H9 (cell line): ENCODE measurements around the gene CCDC91. TPM values are rescaled to one million over a fixed set of nuclear protein-coding genes. Genes with fewer than 3 reads are reported as not detected.

ENCODE experiments used
- DNase-seq: peaks from one replicate; pipeline ENCODE4 v3.0.0-alpha.2; 2017
- H2AFZ ChIP-seq: one replicate; pipeline ENCODE4 v1.6.1; 2013; ENCODE audit warnings: mild to moderate bottlenecking, low read length, control low read depth, moderate library complexity
- H2AK5ac ChIP-seq: 2 replicates; pipeline ENCODE4 v1.6.1; 2013; ENCODE audit warnings: low read length, control low read depth, mixed read lengths; ENCODE audit not compliant: insufficient read length
- H2BK120ac ChIP-seq: one replicate; pipeline ENCODE4 v1.6.1; 2013; ENCODE audit warnings: low read depth, mild to moderate bottlenecking, low read length, control low read depth, inconsistent platforms; ENCODE audit not compliant: poor library complexity, severe bottlenecking
- H2BK12ac ChIP-seq: 2 replicates; pipeline ENCODE4 v1.6.1; 2013; ENCODE audit warnings: low read length, control low read depth, mixed read lengths, low read depth; ENCODE audit not compliant: insufficient read length
- H2BK15ac ChIP-seq: 2 replicates; pipeline ENCODE4 v1.6.1; 2013; ENCODE audit warnings: low read depth, low read length, control low read depth
- H2BK20ac ChIP-seq: one replicate; pipeline ENCODE4 v1.6.1; 2013; ENCODE audit warnings: low read depth, mild to moderate bottlenecking, low read length, control low read depth, inconsistent platforms; ENCODE audit not compliant: poor library complexity, severe bottlenecking
- H2BK5ac ChIP-seq: 2 replicates; pipeline ENCODE4 v1.6.1; 2013; ENCODE audit warnings: low read length, control low read depth, mixed read lengths; ENCODE audit not compliant: insufficient read length
- H3K14ac ChIP-seq: 2 replicates; pipeline ENCODE4 v1.6.1; 2013; ENCODE audit warnings: low read length, control low read depth; ENCODE audit not compliant: insufficient read depth
- H3K18ac ChIP-seq: 2 replicates; pipeline ENCODE4 v1.6.1; 2013; ENCODE audit warnings: low read depth, mild to moderate bottlenecking, mixed read lengths, low read length, control low read depth; ENCODE audit not compliant: insufficient read length
- H3K23ac ChIP-seq: 2 replicates; pipeline ENCODE4 v1.6.1; 2013; ENCODE audit warnings: low read length, control low read depth, mixed read lengths, low read depth; ENCODE audit not compliant: insufficient read length
- H3K23me2 ChIP-seq: 2 replicates; pipeline ENCODE4 v1.6.1; 2013; ENCODE audit warnings: low read depth, mild to moderate bottlenecking, mixed read lengths, low read length, control low read depth; ENCODE audit not compliant: insufficient read length, poor library complexity, severe bottlenecking
- H3K27ac ChIP-seq: 2 replicates; pipeline ENCODE4 v1.5.1; 2013; ENCODE audit warnings: low read length, control low read depth, mixed read lengths, low read depth; ENCODE audit not compliant: insufficient read length
- H3K27me3 ChIP-seq: 2 replicates; pipeline ENCODE4 v1.6.1; 2013; ENCODE audit warnings: low read length, control low read depth, inconsistent platforms; ENCODE audit not compliant: insufficient read depth
- H3K4ac ChIP-seq: 2 replicates; pipeline ENCODE4 v1.6.1; 2013; ENCODE audit warnings: low read depth, mild to moderate bottlenecking, control low read depth, inconsistent platforms, low read length, moderate library complexity
- H3K4me1 ChIP-seq: 2 replicates; pipeline ENCODE4 v1.6.1; 2013; ENCODE audit warnings: low read length, control low read depth, inconsistent platforms; ENCODE audit not compliant: insufficient read depth
- H3K4me2 ChIP-seq: 2 replicates; pipeline ENCODE4 v1.6.1; 2013; ENCODE audit warnings: low read length, control low read depth, mixed read lengths; ENCODE audit not compliant: insufficient read length, insufficient read depth
- H3K56ac ChIP-seq: 2 replicates; pipeline ENCODE4 v1.6.1; 2013; ENCODE audit warnings: low read depth, mild to moderate bottlenecking, mixed read lengths, low read length, control low read depth; ENCODE audit not compliant: insufficient read length
- H3K79me1 ChIP-seq: 2 replicates; pipeline ENCODE4 v1.6.1; 2013; ENCODE audit warnings: low read depth, mild to moderate bottlenecking, moderate library complexity, low read length, control low read depth, inconsistent platforms; ENCODE audit not compliant: insufficient read depth, poor library complexity, severe bottlenecking
- H3K79me2 ChIP-seq: 2 replicates; pipeline ENCODE4 v1.6.1; 2013; ENCODE audit warnings: low read length, control low read depth, inconsistent platforms; ENCODE audit not compliant: insufficient read depth
- H3K9ac ChIP-seq: 2 replicates; pipeline ENCODE4 v1.6.1; 2013; ENCODE audit warnings: low read length, control low read depth, mixed read lengths; ENCODE audit not compliant: insufficient read length; ENCODE audit errors: extremely low read depth
- H3K9me3 ChIP-seq: one replicate; pipeline ENCODE4 v1.6.1; 2013; ENCODE audit warnings: low read depth, low read length, inconsistent platforms; ENCODE audit not compliant: control insufficient read depth
- H3T11ph ChIP-seq: one replicate; pipeline ENCODE4 v1.6.1; 2013; ENCODE audit warnings: mild to moderate bottlenecking, low read length, control low read depth, inconsistent platforms
- H4K20me1 ChIP-seq: one replicate; pipeline ENCODE4 v1.6.1; 2013; ENCODE audit not compliant: control insufficient read depth, insufficient read length, insufficient read depth
- H4K5ac ChIP-seq: 2 replicates; pipeline ENCODE4 v1.6.1; 2013; ENCODE audit warnings: low read depth, mild to moderate bottlenecking, mixed read lengths, low read length, control low read depth; ENCODE audit not compliant: insufficient read length
- H4K8ac ChIP-seq: replicated peaks from 2 replicates; pipeline ENCODE4 v1.6.1; 2013; ENCODE audit warnings: low read length, control low read depth, mixed read lengths, low read depth; ENCODE audit not compliant: insufficient read length
- H4K91ac ChIP-seq: 2 replicates; pipeline ENCODE4 v1.6.1; 2013; ENCODE audit warnings: low read depth, mild to moderate bottlenecking, moderate library complexity, mixed read lengths, low read length, control low read depth; ENCODE audit not compliant: insufficient read length
- H3K27ac Mint-ChIP-seq, 3 experiments: 2 replicates in 2 of 3; 3 replicates in 1 of 3; pipeline ENCODE4 v1.8.0; 2020 to 2021; ENCODE audit warnings: mixed read lengths in 3 of 3, mild to moderate bottlenecking in 1 of 3, moderate library complexity in 1 of 3
- H3K27me3 Mint-ChIP-seq: 2 replicates; pipeline ENCODE4 v1.8.0; 2021; ENCODE audit warnings: low read depth, mild to moderate bottlenecking, moderate library complexity, mixed read lengths
- H3K36me3 Mint-ChIP-seq, 3 experiments: 2 replicates in 2 of 3; 3 replicates in 1 of 3; pipeline ENCODE4 v1.8.0; 2020 to 2021; ENCODE audit warnings: low read depth in 3 of 3, mixed read lengths in 3 of 3; ENCODE audit not compliant: insufficient read depth in 1 of 3
- H3K4me1 Mint-ChIP-seq, 2 experiments: 2 replicates each; pipeline ENCODE4 v1.8.0; 2020; ENCODE audit warnings: mixed read lengths in 2 of 2
- H3K4me3 Mint-ChIP-seq, 2 experiments: 2 replicates in 1 of 2; 3 replicates in 1 of 2; pipeline ENCODE4 v1.8.0; 2020 to 2021; ENCODE audit warnings: mild to moderate bottlenecking in 2 of 2, mixed read lengths in 2 of 2, moderate library complexity in 1 of 2
- H3K9me3 Mint-ChIP-seq, 2 experiments: 2 replicates in 1 of 2; 3 replicates in 1 of 2; pipeline ENCODE4 v1.8.0; 2020; ENCODE audit warnings: mild to moderate bottlenecking in 2 of 2, mixed read lengths in 2 of 2, moderate library complexity in 1 of 2
- WGBS: extraction: QIAGEN DNeasy Blood & Tissue Kit; methylation state at CpG from one replicate; pipeline ENCODE4 v1.1.7; 2013; ENCODE audit warnings: missing lambda C conversion rate, low lambda C conversion rate, mixed read lengths; ENCODE audit not compliant: insufficient read length; ENCODE audit errors: extremely low coverage; 5-methylcytosine and 5-hydroxymethylcytosine counted together
- total RNA-seq: library from RNA; stranded (reverse); gene quantifications from 2 replicates; pipeline ENCODE4 v1.2.1, GENCODE V29; 2021
- TF ChIP-seq, protein P1 (sequence below): fragments of 200-600 bp; sonication (generic); conservative IDR thresholded peaks from 3 replicates; pipeline ENCODE4 v1.8.0; 2021; ENCODE audit warnings: antibody characterized with exemption, mild to moderate bottlenecking

CCDC91 gene
- total RNA-seq, 1 experiment from 2014 or later: 22.7 TPM

DNA sequence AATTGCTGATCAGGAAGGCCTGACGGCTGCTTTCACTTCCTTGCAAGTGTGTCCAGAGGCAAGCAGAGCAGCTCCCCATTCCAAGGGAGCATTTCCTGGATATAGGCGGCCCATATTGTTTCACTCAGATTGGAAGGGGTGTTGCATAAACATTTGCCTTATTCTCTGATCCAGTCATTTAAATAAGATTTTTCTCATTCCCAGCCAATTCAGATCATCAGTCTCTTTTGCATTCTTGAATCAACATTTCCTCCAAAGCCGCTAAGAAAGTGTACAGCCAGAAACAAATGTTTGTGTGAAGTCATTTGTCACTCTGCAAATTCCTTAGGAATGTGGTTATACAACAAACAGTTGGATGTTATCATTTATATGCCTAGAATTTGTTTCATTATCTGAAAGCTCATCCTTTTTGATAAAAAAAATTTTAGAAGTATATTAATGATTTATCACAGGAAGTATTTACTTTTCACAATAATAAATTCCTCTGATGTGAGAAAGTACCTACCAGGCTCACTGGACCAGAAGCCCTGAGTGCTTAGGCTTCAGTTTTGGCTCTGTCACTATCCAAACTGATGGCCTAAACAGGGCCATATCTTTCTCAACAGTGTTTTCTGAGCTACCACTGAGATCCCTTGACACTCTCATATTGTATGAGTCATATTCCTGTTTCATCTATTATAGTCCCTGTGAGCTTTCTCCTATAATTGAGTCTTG lies 379.6 kb downstream of the CCDC91 start:
- Histone ChIP-seq H3K14ac (no peak overlapping the region), H4K5ac (no peak overlapping the region), H3K27ac (no peak overlapping the region), H3K4me1 (no peaks in the 10 kb centered on the region), H3K23ac (no peak overlapping the region), H4K8ac (no peak overlapping the region), H3K4ac (no peak overlapping the region), H2BK15ac (no peak overlapping the region), H3K79me2 (no peaks in the 10 kb centered on the region), H4K91ac (no peak overlapping the region), H3K27me3 (no peaks in the 10 kb centered on the region), H2BK120ac (no peak overlapping the region), H3K4me2 (no peak overlapping the region), H2BK20ac (no peak overlapping the region), H2AFZ (no peak overlapping the region), H3K79me1 (no peaks in the 10 kb centered on the region), H3K9me3 (no peaks in the 10 kb centered on the region), H2BK5ac (no peak overlapping the region), H3T11ph (no peak overlapping the region), H3K18ac (no peak overlapping the region), H3K23me2 (no peaks in the 10 kb centered on the region), H3K9ac (no peak overlapping the region), H2AK5ac (no peak overlapping the region), H2BK12ac (no peak overlapping the region), H3K56ac (no peak overlapping the region), H4K20me1 (no peaks in the 10 kb centered on the region)
- peaks cover 0 to 3% of the 10 kb centered on the region in 2 experiments; a peak in 2 of 5 replicates for H3K9me3 Mint-ChIP-seq
- TF ChIP-seq, protein P1, sequence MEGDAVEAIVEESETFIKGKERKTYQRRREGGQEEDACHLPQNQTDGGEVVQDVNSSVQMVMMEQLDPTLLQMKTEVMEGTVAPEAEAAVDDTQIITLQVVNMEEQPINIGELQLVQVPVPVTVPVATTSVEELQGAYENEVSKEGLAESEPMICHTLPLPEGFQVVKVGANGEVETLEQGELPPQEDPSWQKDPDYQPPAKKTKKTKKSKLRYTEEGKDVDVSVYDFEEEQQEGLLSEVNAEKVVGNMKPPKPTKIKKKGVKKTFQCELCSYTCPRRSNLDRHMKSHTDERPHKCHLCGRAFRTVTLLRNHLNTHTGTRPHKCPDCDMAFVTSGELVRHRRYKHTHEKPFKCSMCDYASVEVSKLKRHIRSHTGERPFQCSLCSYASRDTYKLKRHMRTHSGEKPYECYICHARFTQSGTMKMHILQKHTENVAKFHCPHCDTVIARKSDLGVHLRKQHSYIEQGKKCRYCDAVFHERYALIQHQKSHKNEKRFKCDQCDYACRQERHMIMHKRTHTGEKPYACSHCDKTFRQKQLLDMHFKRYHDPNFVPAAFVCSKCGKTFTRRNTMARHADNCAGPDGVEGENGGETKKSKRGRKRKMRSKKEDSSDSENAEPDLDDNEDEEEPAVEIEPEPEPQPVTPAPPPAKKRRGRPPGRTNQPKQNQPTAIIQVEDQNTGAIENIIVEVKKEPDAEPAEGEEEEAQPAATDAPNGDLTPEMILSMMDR: no peak
- no peaks in the 10 kb centered on the region for H3K27me3 Mint-ChIP-seq
- no CpG with 5 or more reads among the region's 3 CpGs for WGBS
- no peaks in the 10 kb centered on the region for H3K36me3 Mint-ChIP-seq
- no peak overlapping the region for H3K27ac Mint-ChIP-seq
- DNase-seq: no peak
- H3K4me1 Mint-ChIP-seq: no peaks in the 10 kb centered on the region
- no peak overlapping the region for H3K4me3 Mint-ChIP-seq
